H9 (cell line): ENCODE data around the gene TCF7L2. TPM values are rescaled to one million over a fixed set of nuclear protein-coding genes. Genes with fewer than 3 reads are reported as not detected.

Source experiments
- DNase-seq: peaks from one replicate; pipeline ENCODE4 v3.0.0-alpha.2; 2017
- H2AFZ ChIP-seq: one replicate; pipeline ENCODE4 v1.6.1; 2013; ENCODE audit warnings: mild to moderate bottlenecking, low read length, control low read depth, moderate library complexity
- H2AK5ac ChIP-seq: 2 replicates; pipeline ENCODE4 v1.6.1; 2013; ENCODE audit warnings: low read length, control low read depth, mixed read lengths; ENCODE audit not compliant: insufficient read length
- H2BK120ac ChIP-seq: one replicate; pipeline ENCODE4 v1.6.1; 2013; ENCODE audit warnings: low read depth, mild to moderate bottlenecking, low read length, control low read depth, inconsistent platforms; ENCODE audit not compliant: poor library complexity, severe bottlenecking
- H2BK12ac ChIP-seq: 2 replicates; pipeline ENCODE4 v1.6.1; 2013; ENCODE audit warnings: low read length, control low read depth, mixed read lengths, low read depth; ENCODE audit not compliant: insufficient read length
- H2BK15ac ChIP-seq: 2 replicates; pipeline ENCODE4 v1.6.1; 2013; ENCODE audit warnings: low read depth, low read length, control low read depth
- H2BK20ac ChIP-seq: one replicate; pipeline ENCODE4 v1.6.1; 2013; ENCODE audit warnings: low read depth, mild to moderate bottlenecking, low read length, control low read depth, inconsistent platforms; ENCODE audit not compliant: poor library complexity, severe bottlenecking
- H2BK5ac ChIP-seq: 2 replicates; pipeline ENCODE4 v1.6.1; 2013; ENCODE audit warnings: low read length, control low read depth, mixed read lengths; ENCODE audit not compliant: insufficient read length
- H3K14ac ChIP-seq: 2 replicates; pipeline ENCODE4 v1.6.1; 2013; ENCODE audit warnings: low read length, control low read depth; ENCODE audit not compliant: insufficient read depth
- H3K18ac ChIP-seq: 2 replicates; pipeline ENCODE4 v1.6.1; 2013; ENCODE audit warnings: low read depth, mild to moderate bottlenecking, mixed read lengths, low read length, control low read depth; ENCODE audit not compliant: insufficient read length
- H3K23ac ChIP-seq: 2 replicates; pipeline ENCODE4 v1.6.1; 2013; ENCODE audit warnings: low read length, control low read depth, mixed read lengths, low read depth; ENCODE audit not compliant: insufficient read length
- H3K23me2 ChIP-seq: 2 replicates; pipeline ENCODE4 v1.6.1; 2013; ENCODE audit warnings: low read depth, mild to moderate bottlenecking, mixed read lengths, low read length, control low read depth; ENCODE audit not compliant: insufficient read length, poor library complexity, severe bottlenecking
- H3K27ac ChIP-seq: 2 replicates; pipeline ENCODE4 v1.5.1; 2013; ENCODE audit warnings: low read length, control low read depth, mixed read lengths, low read depth; ENCODE audit not compliant: insufficient read length
- H3K27me3 ChIP-seq: 2 replicates; pipeline ENCODE4 v1.6.1; 2013; ENCODE audit warnings: low read length, control low read depth, inconsistent platforms; ENCODE audit not compliant: insufficient read depth
- H3K4ac ChIP-seq: 2 replicates; pipeline ENCODE4 v1.6.1; 2013; ENCODE audit warnings: low read depth, mild to moderate bottlenecking, control low read depth, inconsistent platforms, low read length, moderate library complexity
- H3K4me1 ChIP-seq: 2 replicates; pipeline ENCODE4 v1.6.1; 2013; ENCODE audit warnings: low read length, control low read depth, inconsistent platforms; ENCODE audit not compliant: insufficient read depth
- H3K4me2 ChIP-seq: 2 replicates; pipeline ENCODE4 v1.6.1; 2013; ENCODE audit warnings: low read length, control low read depth, mixed read lengths; ENCODE audit not compliant: insufficient read length, insufficient read depth
- H3K56ac ChIP-seq: 2 replicates; pipeline ENCODE4 v1.6.1; 2013; ENCODE audit warnings: low read depth, mild to moderate bottlenecking, mixed read lengths, low read length, control low read depth; ENCODE audit not compliant: insufficient read length
- H3K79me1 ChIP-seq: 2 replicates; pipeline ENCODE4 v1.6.1; 2013; ENCODE audit warnings: low read depth, mild to moderate bottlenecking, moderate library complexity, low read length, control low read depth, inconsistent platforms; ENCODE audit not compliant: insufficient read depth, poor library complexity, severe bottlenecking
- H3K79me2 ChIP-seq: 2 replicates; pipeline ENCODE4 v1.6.1; 2013; ENCODE audit warnings: low read length, control low read depth, inconsistent platforms; ENCODE audit not compliant: insufficient read depth
- H3K9ac ChIP-seq: 2 replicates; pipeline ENCODE4 v1.6.1; 2013; ENCODE audit warnings: low read length, control low read depth, mixed read lengths; ENCODE audit not compliant: insufficient read length; ENCODE audit errors: extremely low read depth
- H3K9me3 ChIP-seq: one replicate; pipeline ENCODE4 v1.6.1; 2013; ENCODE audit warnings: low read depth, low read length, inconsistent platforms; ENCODE audit not compliant: control insufficient read depth
- H3T11ph ChIP-seq: one replicate; pipeline ENCODE4 v1.6.1; 2013; ENCODE audit warnings: mild to moderate bottlenecking, low read length, control low read depth, inconsistent platforms
- H4K20me1 ChIP-seq: one replicate; pipeline ENCODE4 v1.6.1; 2013; ENCODE audit not compliant: control insufficient read depth, insufficient read length, insufficient read depth
- H4K5ac ChIP-seq: 2 replicates; pipeline ENCODE4 v1.6.1; 2013; ENCODE audit warnings: low read depth, mild to moderate bottlenecking, mixed read lengths, low read length, control low read depth; ENCODE audit not compliant: insufficient read length
- H4K8ac ChIP-seq: replicated peaks from 2 replicates; pipeline ENCODE4 v1.6.1; 2013; ENCODE audit warnings: low read length, control low read depth, mixed read lengths, low read depth; ENCODE audit not compliant: insufficient read length
- H4K91ac ChIP-seq: 2 replicates; pipeline ENCODE4 v1.6.1; 2013; ENCODE audit warnings: low read depth, mild to moderate bottlenecking, moderate library complexity, mixed read lengths, low read length, control low read depth; ENCODE audit not compliant: insufficient read length
- H3K27ac Mint-ChIP-seq, 3 experiments: 2 replicates in 2 of 3; 3 replicates in 1 of 3; pipeline ENCODE4 v1.8.0; 2020 to 2021; ENCODE audit warnings: mixed read lengths in 3 of 3, mild to moderate bottlenecking in 1 of 3, moderate library complexity in 1 of 3
- H3K27me3 Mint-ChIP-seq: 2 replicates; pipeline ENCODE4 v1.8.0; 2021; ENCODE audit warnings: low read depth, mild to moderate bottlenecking, moderate library complexity, mixed read lengths
- H3K36me3 Mint-ChIP-seq, 3 experiments: 2 replicates in 2 of 3; 3 replicates in 1 of 3; pipeline ENCODE4 v1.8.0; 2020 to 2021; ENCODE audit warnings: low read depth in 3 of 3, mixed read lengths in 3 of 3; ENCODE audit not compliant: insufficient read depth in 1 of 3
- H3K4me1 Mint-ChIP-seq, 2 experiments: 2 replicates each; pipeline ENCODE4 v1.8.0; 2020; ENCODE audit warnings: mixed read lengths in 2 of 2
- H3K4me3 Mint-ChIP-seq, 2 experiments: 2 replicates in 1 of 2; 3 replicates in 1 of 2; pipeline ENCODE4 v1.8.0; 2020 to 2021; ENCODE audit warnings: mild to moderate bottlenecking in 2 of 2, mixed read lengths in 2 of 2, moderate library complexity in 1 of 2
- H3K9me3 Mint-ChIP-seq, 2 experiments: 2 replicates in 1 of 2; 3 replicates in 1 of 2; pipeline ENCODE4 v1.8.0; 2020; ENCODE audit warnings: mild to moderate bottlenecking in 2 of 2, mixed read lengths in 2 of 2, moderate library complexity in 1 of 2
- CTCF ChIP-seq: fragments of 200-600 bp; sonication (generic); conservative IDR thresholded peaks from 3 replicates; pipeline ENCODE4 v1.8.0; 2021; ENCODE audit warnings: antibody characterized with exemption, mild to moderate bottlenecking
- WGBS: extraction: QIAGEN DNeasy Blood & Tissue Kit; methylation state at CpG from one replicate; pipeline ENCODE4 v1.1.7; 2013; ENCODE audit warnings: missing lambda C conversion rate, low lambda C conversion rate, mixed read lengths; ENCODE audit not compliant: insufficient read length; ENCODE audit errors: extremely low coverage; 5-methylcytosine and 5-hydroxymethylcytosine counted together
- total RNA-seq: library from RNA; stranded (reverse); gene quantifications from 2 replicates; pipeline ENCODE4 v1.2.1, GENCODE V29; 2021

Gene TCF7L2
- total RNA-seq, 1 experiment from 2014 or later = 71.1 TPM

- no peak overlapping the region for H3K27ac Mint-ChIP-seq
- no peak overlapping the region for H4K91ac ChIP-seq
- H3K9ac ChIP-seq = no peak overlapping the region
- no peak for TF ChIP-seq CTCF
- no peak overlapping the region for H2AFZ ChIP-seq
- no peak overlapping the region for H3K4me2 ChIP-seq
- no peak overlapping the region for H2BK120ac ChIP-seq
- H4K20me1 ChIP-seq = no peaks in the 10 kb centered on the region
- H2BK5ac ChIP-seq = no peak overlapping the region
- no peak overlapping the region for H3K4ac ChIP-seq
- H3K4me1 ChIP-seq = peaks cover 2% of the 10 kb centered on the region; the same call in 1 of the 2 replicates
- no peak overlapping the region for H3K23ac ChIP-seq
- WGBS = no CpG with 5 or more reads among the region's 7 CpGs
- H3K27me3 ChIP-seq = peaks cover 21% of the 10 kb centered on the region
- H3K27ac ChIP-seq = no peak overlapping the region
- no peak overlapping the region for H3K56ac ChIP-seq
- no peak overlapping the region for H3T11ph ChIP-seq
- no peaks in the 10 kb centered on the region for H3K9me3 Mint-ChIP-seq
- H3K79me2 ChIP-seq = no peaks in the 10 kb centered on the region
- H3K9me3 ChIP-seq = no peaks in the 10 kb centered on the region
- no peak for DNase-seq
- no peaks in the 10 kb centered on the region for H3K23me2 ChIP-seq
- H2BK12ac ChIP-seq = no peak overlapping the region
- no peaks in the 10 kb centered on the region for H3K79me1 ChIP-seq
- H3K4me3 Mint-ChIP-seq = no peak overlapping the region
- no peak overlapping the region for H3K18ac ChIP-seq
- H4K5ac ChIP-seq = no peak overlapping the region
- H3K14ac ChIP-seq = no peak overlapping the region
- no peak overlapping the region for H2AK5ac ChIP-seq
- no peaks in the 10 kb centered on the region for H3K36me3 Mint-ChIP-seq
- peaks cover 56% of the 10 kb centered on the region for H3K27me3 Mint-ChIP-seq
- no peak overlapping the region for H2BK20ac ChIP-seq
- H4K8ac ChIP-seq = no peak overlapping the region
- no peak overlapping the region for H2BK15ac ChIP-seq
- peaks cover 26 to 30% of the 10 kb centered on the region in 2 experiments for H3K4me1 Mint-ChIP-seq
Measured at GRCh38 chr10:112919721-112920120, 30.3 kb upstream of the TCF7L2 start.
